ENCODE results near the gene PKIG. TPM values are rescaled to one million over a fixed set of nuclear protein-coding genes. Genes with fewer than 3 reads are reported as not detected.

PKIG gene
- total RNA-seq, 1 experiment from 2014 or later, result 20.1 TPM

GRCh38 chr20:44633187-44633810 is 50.9 kb downstream of the PKIG start:
- ATAC-seq, result no peak
- Histone ChIP-seq H3K4me3 (replicated peaks in 1 of 2; ENCODE audit: low read depth in 1 of 2, low read length in 2 of 2) (no peak overlapping the region), H3K36me3 (ENCODE audit: control insufficient read depth in 1 of 2, insufficient read depth in 2 of 2, low read length in 2 of 2) (no peaks in the 10 kb centered on the region; a peak in 1 of 4 replicates), H3K27ac (ENCODE audit: low read depth, low read length) (no peak overlapping the region), H2AFZ (ENCODE audit: low read depth, low read length, poor library complexity, severe bottlenecking) (no peak overlapping the region), H3K9ac (ENCODE audit: low read length) (no peak overlapping the region), H3K9me3 (ENCODE audit: control insufficient read depth in 1 of 2, insufficient read depth in 1 of 2, low read depth in 1 of 2, low read length in 2 of 2) (no peaks in the 10 kb centered on the region), H3K4me1 (ENCODE audit: control insufficient read depth in 1 of 2, insufficient read depth in 2 of 2, low read length in 2 of 2) (no peaks in the 10 kb centered on the region), H4K20me1 (ENCODE audit: insufficient read depth) (no peaks in the 10 kb centered on the region), H3K9me2 (ENCODE audit: insufficient read depth) (no peaks in the 10 kb centered on the region), H3K79me2 (ENCODE audit: insufficient read depth, low read length) (no peaks in the 10 kb centered on the region), H3K27me3 (ENCODE audit: insufficient read depth, low read length) (no peaks in the 10 kb centered on the region), H3K4me2 (ENCODE audit: low read length) (no peak overlapping the region)
- CTCF ChIA-PET, result no interaction called here
- no peak for DNase-seq (ENCODE audit: low read depth, low spot score)
- intact Hi-C loops (cut with micrococcal nuclease), result no loop called here
- RAD21 ChIA-PET (ENCODE audit: low non-redundant PET in 1 of 2, low total read pairs in 2 of 2, uncharacterized antibody in 2 of 2, unreplicated experiment in 2 of 2), result no interaction called here
- TF ChIP-seq ZNF274 (IDR thresholded peaks at IDR 0.05; ENCODE audit: low read depth, low read length), result no peak
- TF ChIP-seq ELF1 (IDR thresholded peaks at IDR 0.05; ENCODE audit: borderline replicate concordance, low read depth), result no peak
- no peak for TF ChIP-seq EGR1 (IDR thresholded peaks at IDR 0.05; ENCODE audit: low read depth)
- TF ChIP-seq EZH2 (IDR thresholded peaks at IDR 0.05), result no peak
- TF ChIP-seq MAX (IDR thresholded peaks at IDR 0.05), result no peak
- no peak for TF ChIP-seq REST (IDR thresholded peaks at IDR 0.05; ENCODE audit: low read depth)
- no peak for TF ChIP-seq TCF7L2 (IDR thresholded peaks at IDR 0.05; ENCODE audit: borderline replicate concordance, extremely low read depth, insufficient read depth, insufficient read length)
- TF ChIP-seq CTCF (IDR thresholded peaks at IDR 0.05 in 2 of 3, conservative IDR thresholded peaks at IDR 0.05 in 1 of 3; ENCODE audit: borderline replicate concordance in 1 of 3, insufficient read depth in 1 of 3, low read depth in 2 of 3, low read length in 2 of 3), result no peak
- no peak for TF ChIP-seq POLR2A (IDR thresholded peaks at IDR 0.05; ENCODE audit: borderline replicate concordance, extremely low read depth, insufficient read depth, insufficient read length)
- TF ChIP-seq FOSL1 (IDR thresholded peaks at IDR 0.05; ENCODE audit: low read depth), result no peak
- TF ChIP-seq JUND (IDR thresholded peaks at IDR 0.05), result no peak
- TF ChIP-seq RAD21 (IDR thresholded peaks at IDR 0.05; ENCODE audit: low read depth), result no peak
- TF ChIP-seq ZFX (IDR thresholded peaks at IDR 0.05), result no peak
- no peak for TF ChIP-seq SIN3A (IDR thresholded peaks at IDR 0.05; ENCODE audit: low read depth)
- POLR2A ChIA-PET, result no interaction called here
- no TSS peak for BruUV-seq (replicated peaks)
